Endothelial cell (in vitro differentiated cells): ENCODE measurements around the gene BMP7. TPM values are rescaled to one million over a fixed set of nuclear protein-coding genes. Genes with fewer than 3 reads are reported as not detected.

Experiments used
- DNase-seq: peaks from one replicate; pipeline ENCODE4 v3.0.0; 2021; ENCODE audit warnings: low spot score
- H3K27ac Mint-ChIP-seq: one replicate; pipeline ENCODE4 v1.8.0; 2021; ENCODE audit warnings: mixed read lengths, inconsistent platforms; ENCODE audit not compliant: unreplicated experiment
- H3K27me3 Mint-ChIP-seq: one replicate; pipeline ENCODE4 v1.8.0; 2021; ENCODE audit warnings: mild to moderate bottlenecking, moderate library complexity, mixed read lengths, inconsistent platforms; ENCODE audit not compliant: unreplicated experiment
- H3K36me3 Mint-ChIP-seq: one replicate; pipeline ENCODE4 v1.8.0; 2021; ENCODE audit warnings: mild to moderate bottlenecking, low read depth, mixed read lengths, inconsistent platforms; ENCODE audit not compliant: unreplicated experiment
- H3K4me1 Mint-ChIP-seq: one replicate; pipeline ENCODE4 v1.8.0; 2021; ENCODE audit warnings: mild to moderate bottlenecking, mixed read lengths, inconsistent platforms; ENCODE audit not compliant: unreplicated experiment
- H3K4me3 Mint-ChIP-seq: one replicate; pipeline ENCODE4 v1.8.0; 2021; ENCODE audit warnings: mild to moderate bottlenecking, mixed read lengths, inconsistent platforms; ENCODE audit not compliant: unreplicated experiment
- H3K9me3 Mint-ChIP-seq: one replicate; pipeline ENCODE4 v1.8.0; 2021; ENCODE audit warnings: mixed read lengths, inconsistent platforms; ENCODE audit not compliant: unreplicated experiment
- CTCF ChIP-seq: fragments of 200-600 bp; sonication (generic); IDR thresholded peaks from one replicate; pipeline ENCODE4 v1.5.0; 2021; ENCODE audit warnings: antibody characterized with exemption; ENCODE audit not compliant: unreplicated experiment
- total RNA-seq: library from RNA; stranded (reverse); fragmentation: NEBNext Ultra II Directional; extraction: Animal tissue kit (Norgen Biotek cat#: 25700); gene quantifications from one replicate; pipeline ENCODE4 v1.2.1, GENCODE V29; 2021; ENCODE audit not compliant: unreplicated experiment

BMP7 gene
- total RNA-seq, 1 donor from 2014 or later: 0.38 TPM

GRCh38 chr20:57288651-57289277 is 22.3 kb upstream of the BMP7 start:
- Mint-ChIP-seq H3K9me3 (no peaks in the 10 kb centered on the region), H3K4me3 (no peak overlapping the region), H3K36me3 (no peaks in the 10 kb centered on the region), H3K27me3 (peaks cover 6% of the 10 kb centered on the region), H3K4me1 (peaks cover 2% of the 10 kb centered on the region), H3K27ac (no peak overlapping the region)
- no peak for DNase-seq
- TF ChIP-seq CTCF: no peak

- TF ChIP-seq CTCF: no peak
- H3K4me3 Mint-ChIP-seq: no peak overlapping the region
- H3K27me3 Mint-ChIP-seq: peaks cover 6% of the 10 kb centered on the region
- no peak overlapping the region for H3K27ac Mint-ChIP-seq
- no peaks in the 10 kb centered on the region for H3K36me3 Mint-ChIP-seq
- no peak for DNase-seq
- peaks cover 2% of the 10 kb centered on the region for H3K4me1 Mint-ChIP-seq
- no peaks in the 10 kb centered on the region for H3K9me3 Mint-ChIP-seq
Measured at GRCh38 chr20:57287901-57288300, 21.5 kb upstream of the BMP7 start.

- Mint-ChIP-seq H3K9me3 (no peaks in the 10 kb centered on the region), H3K27me3 (peaks cover 6% of the 10 kb centered on the region), H3K27ac (no peak overlapping the region), H3K4me1 (peaks cover 2% of the 10 kb centered on the region), H3K4me3 (no peak overlapping the region), H3K36me3 (no peaks in the 10 kb centered on the region)
- TF ChIP-seq CTCF: no peak
- no peak for DNase-seq
Measured at GRCh38 chr20:57287007-57287880, 20.8 kb upstream of the BMP7 start.

GRCh38 chr20:57283860-57284259 is 17.4 kb upstream of the BMP7 start:
- Mint-ChIP-seq H3K27me3 (peaks cover 3% of the 10 kb centered on the region), H3K4me3 (no peak overlapping the region), H3K4me1 (no peaks in the 10 kb centered on the region), H3K9me3 (no peaks in the 10 kb centered on the region), H3K36me3 (no peaks in the 10 kb centered on the region), H3K27ac (no peak overlapping the region)
- TF ChIP-seq CTCF: no peak
- DNase-seq: no peak
